Mammary epithelial cell (primary cell): ENCODE measurements around the gene PATZ1.

Experiments
- CTCF ChIP-seq, 2 donors: IDR thresholded peaks in 1 of 2; conservative IDR thresholded peaks in 1 of 2; 2 replicates each; pipeline ENCODE4 v1.5.1; 2011 to 2012; ENCODE audit warnings: inconsistent platforms in 2 of 2, low read length in 2 of 2, mild to moderate bottlenecking in 2 of 2, control low read depth in 1 of 2, low read depth in 1 of 2; ENCODE audit not compliant: insufficient read depth in 1 of 2; ENCODE audit errors: extremely low read depth in 1 of 2
- EZH2 ChIP-seq: IDR thresholded peaks from 2 replicates; pipeline ENCODE4 v1.6.1; 2012; ENCODE audit warnings: low read length, inconsistent platforms, borderline replicate concordance

DNA sequence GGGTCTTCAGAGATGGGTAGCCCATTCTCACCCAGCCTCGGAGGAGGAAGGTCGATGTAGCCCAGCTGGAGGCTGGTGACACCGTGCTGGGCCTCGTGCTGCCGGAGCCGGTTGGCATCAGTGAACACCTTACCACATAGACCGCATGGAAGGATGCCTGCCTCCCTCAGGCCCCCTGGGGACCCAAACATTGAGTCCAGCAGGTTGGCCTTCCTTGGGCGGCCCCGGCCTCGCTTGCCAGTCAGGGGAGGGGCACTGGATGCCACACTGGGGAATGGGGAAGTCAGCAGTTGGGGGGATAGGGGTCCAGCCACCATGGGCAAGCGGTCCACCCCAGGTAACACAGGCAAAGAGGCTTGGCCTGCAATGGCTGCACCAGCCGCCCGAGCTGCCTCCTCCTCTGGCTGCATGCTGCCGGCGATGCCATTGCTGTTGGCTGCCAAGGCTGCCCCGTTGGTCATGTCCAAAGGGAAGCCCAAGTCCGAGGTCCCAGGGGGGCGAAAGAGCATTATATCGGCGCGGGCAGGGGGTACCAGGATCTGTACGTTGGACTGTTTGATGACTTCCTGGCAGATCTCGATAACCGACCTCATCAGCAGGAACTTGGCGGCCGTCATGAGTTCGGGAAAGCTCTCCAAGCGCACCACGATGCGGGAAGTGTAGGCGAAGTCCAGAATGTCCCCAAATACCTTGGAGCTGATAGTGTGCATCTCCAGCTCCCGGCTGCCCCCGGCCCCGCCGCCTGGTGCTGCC is 1.4 kb downstream of the PATZ1 start:
- TF ChIP-seq CTCF (conservative IDR thresholded peaks at IDR 0.05 in 1 of 2, IDR thresholded peaks at IDR 0.05 in 1 of 2; ENCODE audit: extremely low read depth in 1 of 2, insufficient read depth in 1 of 2, low read depth in 1 of 2, low read length in 2 of 2) (no peak), EZH2 (no peak)
